HepG2 (cell line): ENCODE data around the gene TAS1R3. TPM values are rescaled to one million over a fixed set of nuclear protein-coding genes. Genes with fewer than 3 reads are reported as not detected.

Source experiments
- ATAC-seq: fragments of 200-7000 bp; cut with Tn5 transposase; 3 replicates; pipeline ENCODE4 v1.9.1; 2020; ENCODE audit warnings: mild to moderate bottlenecking, moderate library complexity
- BruUV-seq: library from RNA; stranded (reverse); fragments of 400-500 nt; replicated peaks from 2 replicates; lab custom pipeline; 2021; lab: Mats Ljungman, UMichigan
- CTCF ChIA-PET: fragments of 300-600 bp; formaldehyde crosslinking; extraction: SDS; loops from one replicate; lab custom pipeline; 2021; ENCODE audit warnings: low total read pairs, inconsistent platforms, low intra/inter-chr PET ratio; lab: Yijun Ruan, JAX
- POLR2A ChIA-PET: fragments of 350-600 bp; sonication (Branson Sonifier 250); formaldehyde crosslinking; loops from one replicate; lab custom pipeline; 2020; ENCODE audit warnings: antibody characterized with exemption, inconsistent platforms; lab: Yijun Ruan, JAX
- DNase-seq: peaks from one replicate; pipeline ENCODE4 v3.0.0-alpha.2; 2015; ENCODE audit warnings: low spot score
- FAIRE-seq: peaks from 3 replicates; lab custom pipeline; 2011; peaks lifted over from hg19 to GRCh38; lab: Jason Lieb, UNC
- H2AFZ ChIP-seq: one replicate; pipeline ENCODE4 v1.6.1; 2011; ENCODE audit warnings: low read length, inconsistent platforms
- H3K27ac ChIP-seq: fragments of 300-600 bp; 3 replicates; pipeline ENCODE4 v1.8.0; 2011; ENCODE audit warnings: mixed run types, mild to moderate bottlenecking, mixed read lengths, low read length, inconsistent platforms; ENCODE audit not compliant: insufficient read depth; ENCODE audit errors: extremely low read length
- H3K27me3 ChIP-seq, 2 experiments: fragments of 200-600 bp in 1 of 2; 2 replicates in 1 of 2; 3 replicates in 1 of 2; pipeline versions ENCODE4 v1.6.0 to v1.8.0; 2011; ENCODE audit warnings: low read length in 2 of 2, mild to moderate bottlenecking in 2 of 2, moderate library complexity in 2 of 2, inconsistent platforms in 1 of 2; ENCODE audit not compliant: insufficient read depth in 2 of 2, control insufficient read depth in 1 of 2
- H3K36me3 ChIP-seq, 2 experiments: fragments of 200-600 bp in 1 of 2; replicated peaks in 1 of 2; 2 replicates in 1 of 2; 3 replicates in 1 of 2; pipeline versions ENCODE4 v1.5.1 to v1.8.0; 2011; ENCODE audit warnings: low read length in 2 of 2, inconsistent platforms in 1 of 2; ENCODE audit not compliant: insufficient read depth in 2 of 2, control insufficient read depth in 1 of 2
- H3K4me1 ChIP-seq: 2 replicates; pipeline ENCODE4 v1.5.1; 2012; ENCODE audit warnings: low read length, inconsistent platforms; ENCODE audit not compliant: insufficient read depth
- H3K4me2 ChIP-seq: 2 replicates; pipeline ENCODE4 v1.6.0; 2011; ENCODE audit warnings: low read depth, low read length, inconsistent platforms
- H3K4me3 ChIP-seq, 3 experiments: fragments of 200-600 bp in 1 of 3; sonication (generic), shearing (Covaris generic) in 1 of 3; replicated peaks in 1 of 3; 2 replicates each; pipeline ENCODE4 v1.5.1; 2011 to 2016; ENCODE audit warnings: low read length in 3 of 3, inconsistent platforms in 2 of 3, low read depth in 2 of 3, mild to moderate bottlenecking in 2 of 3, control low read depth in 1 of 3, mixed read lengths in 1 of 3; ENCODE audit not compliant: insufficient read depth in 1 of 3
- H3K79me2 ChIP-seq: one replicate; pipeline ENCODE4 v1.6.1; 2011; ENCODE audit warnings: low read length, inconsistent platforms; ENCODE audit not compliant: insufficient read depth
- H3K9ac ChIP-seq: 2 replicates; pipeline ENCODE4 v1.6.0; 2011; ENCODE audit warnings: mild to moderate bottlenecking, low read depth, low read length, inconsistent platforms; ENCODE audit not compliant: insufficient read depth
- H3K9me3 ChIP-seq: 2 replicates; pipeline ENCODE4 v1.5.1; 2012; ENCODE audit warnings: mild to moderate bottlenecking, low read length
- H4K20me1 ChIP-seq: 2 replicates; pipeline ENCODE4 v1.6.0; 2011; ENCODE audit warnings: inconsistent platforms, mild to moderate bottlenecking, low read length, moderate library complexity; ENCODE audit not compliant: insufficient read depth
- CCAR2 ChIP-seq: fragments of 200-400 bp; formaldehyde crosslinking; optimal IDR thresholded peaks from 2 replicates; pipeline ENCODE3; 2018; ENCODE audit warnings: low read depth, mild to moderate bottlenecking, low read length, moderate library complexity
- DRAP1 ChIP-seq: IDR thresholded peaks from 2 replicates; pipeline ENCODE4 v1.6.1; 2016; ENCODE audit warnings: missing genetic modification reagents, missing compliant biosample characterization
- HHEX ChIP-seq: IDR thresholded peaks from 2 replicates; pipeline ENCODE4 v1.6.1; 2016; ENCODE audit warnings: control low read depth
- HMG20A ChIP-seq: IDR thresholded peaks from 2 replicates; pipeline ENCODE4 v1.6.1; 2016; ENCODE audit warnings: borderline replicate concordance
- MXI1 ChIP-seq: IDR thresholded peaks from 3 replicates; pipeline ENCODE4 v1.6.1; 2012; ENCODE audit warnings: low read depth, low read length, inconsistent platforms, borderline replicate concordance
- NBN ChIP-seq: fragments of 450-650 bp; conservative IDR thresholded peaks from 2 replicates; pipeline ENCODE4 v1.6.1; 2017
- NFYC ChIP-seq: IDR thresholded peaks from 2 replicates; pipeline ENCODE4 v1.6.1; 2016; ENCODE audit warnings: missing genetic modification reagents, missing compliant biosample characterization
- NPAS2 ChIP-seq: sonication (generic); formaldehyde crosslinking; IDR thresholded peaks from 2 replicates; pipeline ENCODE4 v1.8.0; 2022; ENCODE audit warnings: mild to moderate bottlenecking, missing genetic modification reagents, borderline replicate concordance
- PHF5A ChIP-seq: IDR thresholded peaks from one replicate; pipeline ENCODE4 v1.6.1; 2018; ENCODE audit warnings: low read depth, missing genetic modification reagents; ENCODE audit not compliant: unreplicated experiment
- SNAI1 ChIP-seq: sonication (generic); formaldehyde crosslinking; IDR thresholded peaks from 2 replicates; pipeline ENCODE4 v1.5.0; 2020; ENCODE audit warnings: mild to moderate bottlenecking, missing genetic modification reagents, borderline replicate concordance
- STAG1 ChIP-seq: sonication (generic); formaldehyde crosslinking; IDR thresholded peaks from 2 replicates; pipeline ENCODE4 v1.4.0; 2020; ENCODE audit warnings: missing genetic modification reagents
- TCF7L2 ChIP-seq: IDR thresholded peaks from 2 replicates; pipeline ENCODE4 v1.6.1; 2011; ENCODE audit warnings: mild to moderate bottlenecking, low read depth, low read length, moderate library complexity
- ZBTB10 ChIP-seq: sonication (generic); formaldehyde crosslinking; IDR thresholded peaks from 2 replicates; pipeline ENCODE4 v1.4.0; 2020; ENCODE audit warnings: missing genetic modification reagents, borderline replicate concordance
- WGBS: methylation state at CpG from one replicate; pipeline ENCODE4 v1.1.6; 2017; ENCODE audit warnings: low lambda C conversion rate; 5-methylcytosine and 5-hydroxymethylcytosine counted together
- in situ Hi-C: cut with HindIII; loops from 2 replicates; pipeline ENCODE4 v1.10.0; 2017; ENCODE audit warnings: low pct_unique_long_range_greater_than_20kb; ENCODE audit not compliant: extremely low pct_ligation_motif_present
- intact Hi-C: fragments of 100-400 bp; cut with micrococcal nuclease; formaldehyde crosslinking; loops from one replicate; pipeline ENCODE4 v1.10.0; 2022; ENCODE audit not compliant: unreplicated experiment
- polyA plus RNA-seq, 8 experiments: library from polyadenylated mRNA; depleted of rRNA in 3 of 8; stranded (reverse) in 7 of 8; unstranded in 1 of 8; fragments of >200 nt; fragmentation: Illumina TruSeq in 4 of 8; extraction: Trizol in 4 of 8; gene quantifications; 2 replicates each; pipeline versions ENCODE4 v1.2.1 to v1.2.3, GENCODE V29; 2011 to 2016; ENCODE audit warnings: low read depth in 4 of 8, missing spikeins in 1 of 8, mixed read lengths in 1 of 8; ENCODE audit not compliant: insufficient read depth in 1 of 8
- total RNA-seq, 5 experiments: library from RNA; depleted of rRNA; stranded (reverse); fragments of >200 nt; fragmentation: Illumina TruSeq; extraction: Trizol; gene quantifications; 2 replicates each; pipeline ENCODE4 v1.2.3, GENCODE V29; 2016; ENCODE audit warnings: low read depth in 1 of 5
- TF ChIP-seq, protein P1 (sequence below): sonication (generic); formaldehyde crosslinking; IDR thresholded peaks from 2 replicates; pipeline ENCODE4 v1.5.1; 2020; ENCODE audit warnings: mild to moderate bottlenecking, missing genetic modification reagents, moderate library complexity

Gene TAS1R3
- total and polyA plus RNA-seq, 2 of the 13 experiments (the other 11 are each of a cell fraction or from before 2014, with no cell fraction given) = 0.13 to 0.15 TPM

DNA sequence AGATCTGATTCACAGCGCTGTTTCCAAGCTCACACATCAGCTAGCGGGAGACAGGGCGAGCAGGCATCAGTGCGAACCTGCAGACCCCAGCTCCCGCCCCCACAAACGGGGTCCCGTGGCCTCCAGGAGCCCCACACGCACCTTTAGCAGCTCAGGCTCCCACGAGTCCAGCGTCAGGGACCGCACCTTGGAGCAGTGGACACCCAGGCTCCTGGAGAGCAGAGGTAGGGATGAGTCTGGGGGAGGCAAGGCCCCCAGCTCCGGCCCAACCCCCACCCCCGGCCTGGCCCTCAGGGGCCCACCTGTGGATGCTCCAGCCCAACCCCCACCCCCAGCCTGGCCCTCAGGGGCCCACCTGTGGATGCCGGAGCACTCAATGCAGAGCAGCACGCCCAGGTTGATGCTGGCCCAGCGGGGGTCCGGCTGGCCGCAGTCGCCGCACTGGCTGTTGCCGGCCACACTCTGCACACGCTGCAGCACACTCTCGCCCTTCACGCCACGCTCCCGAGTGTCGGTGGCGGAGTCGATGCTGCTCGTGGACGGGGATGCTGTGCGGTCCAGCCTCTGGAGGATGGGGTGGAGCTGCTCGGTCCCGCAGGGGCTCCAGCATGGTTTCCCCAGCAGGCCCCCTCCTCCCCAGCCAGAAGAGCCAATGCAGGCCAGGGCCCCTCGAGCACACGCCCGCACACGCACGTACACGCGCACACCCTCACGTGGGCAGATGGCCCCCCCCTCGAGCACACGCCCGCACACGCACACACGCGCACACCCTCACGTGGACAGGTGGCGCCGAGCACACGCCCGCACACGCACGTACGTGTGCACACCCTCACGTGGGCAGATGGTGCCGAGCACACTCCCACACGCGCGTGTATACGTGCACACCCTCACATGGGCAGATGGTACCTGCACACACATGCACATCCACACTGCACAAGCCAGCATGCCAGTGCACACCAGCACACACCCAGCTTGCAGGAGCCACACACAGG, 34.7 kb upstream of the TAS1R3 start:
- WGBS = 94% methylated on average over 35 of the region's 62 CpGs
- no TSS peak for BruUV-seq
- DNase-seq (no peak), ATAC-seq (no peak), FAIRE-seq (no peak)
- no peaks in the 10 kb centered on the region for H3K79me2 ChIP-seq
- in situ Hi-C loops (no loop called here), intact Hi-C loops (no loop called here)
- H3K9me3 ChIP-seq = no peaks in the 10 kb centered on the region
- H2AFZ ChIP-seq = no peak overlapping the region
- H3K4me1 ChIP-seq = peaks cover 9% of the 10 kb centered on the region; the same call in 1 of the 2 replicates
- H3K4me3 ChIP-seq = no peak overlapping the region
- no peak overlapping the region for H3K9ac ChIP-seq
- POLR2A ChIA-PET = no interaction called here
- no peaks in the 10 kb centered on the region; a peak in 1 of 5 replicates for H3K27me3 ChIP-seq
- H3K4me2 ChIP-seq = no peak overlapping the region
- no peak for TF ChIP-seq NBN
- TF ChIP-seq NFYC (CRISPR knock-in tag) = no peak
- TF ChIP-seq PHF5A (CRISPR knock-in tag) = no peak
- no peak for TF ChIP-seq STAG1 (CRISPR knock-in tag)
- no peak for TF ChIP-seq DRAP1
- no peak for TF ChIP-seq MXI1
- no peak for TF ChIP-seq SNAI1 (CRISPR knock-in tag)
- TF ChIP-seq CCAR2 = no peak
- no peak for TF ChIP-seq HMG20A (CRISPR knock-in tag)
- no peak for TF ChIP-seq ZBTB10
- TF ChIP-seq TCF7L2 = no peak
- TF ChIP-seq, protein P1, sequence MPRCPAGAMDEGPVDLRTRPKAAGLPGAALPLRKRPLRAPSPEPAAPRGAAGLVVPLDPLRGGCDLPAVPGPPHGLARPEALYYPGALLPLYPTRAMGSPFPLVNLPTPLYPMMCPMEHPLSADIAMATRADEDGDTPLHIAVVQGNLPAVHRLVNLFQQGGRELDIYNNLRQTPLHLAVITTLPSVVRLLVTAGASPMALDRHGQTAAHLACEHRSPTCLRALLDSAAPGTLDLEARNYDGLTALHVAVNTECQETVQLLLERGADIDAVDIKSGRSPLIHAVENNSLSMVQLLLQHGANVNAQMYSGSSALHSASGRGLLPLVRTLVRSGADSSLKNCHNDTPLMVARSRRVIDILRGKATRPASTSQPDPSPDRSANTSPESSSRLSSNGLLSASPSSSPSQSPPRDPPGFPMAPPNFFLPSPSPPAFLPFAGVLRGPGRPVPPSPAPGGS (CRISPR knock-in tag) = no peak
- no peak for TF ChIP-seq HHEX (CRISPR knock-in tag)
- no peak for TF ChIP-seq NPAS2 (CRISPR knock-in tag)
- CTCF ChIA-PET = no interaction called here
- H3K36me3 ChIP-seq = no peaks in the 10 kb centered on the region; a peak in 1 of 5 replicates
- no peaks in the 10 kb centered on the region for H4K20me1 ChIP-seq
- no peak overlapping the region for H3K27ac ChIP-seq
